Activated T-cell treated with anti-CD3 and anti-CD28 coated beads for 48 hours (primary cell): Measurements from ENCODE around the gene BAG1.
A peak's percentile ranks its signal among the peaks of the same experiment; 100 is the strongest.

ENCODE experiments used
- DNase-seq: peaks from one replicate; pipeline ENCODE4 v3.0.0-alpha.2; 2020; ENCODE audit warnings: low read depth

The BAG1 gene

GRCh38 chr9:33264473-33265177 lies at the start of gene BAG1, which contains the start of gene CHMP5:
Gene BAG1, minus strand, starts transcription at chr9:33264708.
Gene CHMP5, plus strand, starts transcription at chr9:33265049. Its CDS starts 30 bp downstream, at chr9:33265079.
- peak; percentile 99 for DNase-seq

DNA sequence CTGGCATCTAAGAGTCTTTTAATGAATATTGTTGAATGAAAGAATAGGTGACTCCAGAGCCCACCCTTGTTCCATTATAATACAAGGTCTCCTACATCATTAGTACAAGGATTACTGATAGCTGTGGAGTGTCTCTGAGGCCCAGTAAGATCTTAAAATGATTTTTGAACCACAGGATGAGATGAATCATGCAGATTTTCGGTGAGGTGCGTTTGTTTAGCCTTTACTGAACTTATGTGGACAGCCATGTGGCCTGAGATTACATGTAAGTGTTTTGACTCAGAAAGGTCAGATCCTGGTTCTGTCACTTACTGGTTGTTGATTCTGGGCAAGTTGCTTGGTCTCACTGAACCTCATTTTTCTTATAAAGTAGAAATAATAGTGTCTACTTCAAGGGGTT lies 47.4 kb upstream of the BAG1 start:
- no peak for DNase-seq

DNA sequence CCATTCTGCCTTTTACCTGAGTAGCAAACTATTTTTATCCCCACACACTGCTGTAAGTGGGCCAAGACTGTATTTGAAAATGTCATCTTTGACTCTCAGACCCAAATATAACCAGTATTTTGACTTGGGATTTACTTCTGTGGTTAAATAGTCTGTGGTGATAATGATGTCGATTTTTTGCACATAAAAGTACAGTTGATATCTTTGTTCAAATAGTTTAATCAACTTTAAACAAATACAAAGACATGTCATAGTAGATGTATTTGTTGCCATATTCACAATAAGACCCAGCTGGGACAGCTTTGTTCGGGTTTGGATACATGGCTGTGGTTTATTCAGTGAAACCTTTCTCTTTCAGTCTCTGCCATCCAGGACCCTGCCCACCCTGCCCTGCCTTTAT lies 46.2 kb upstream of the BAG1 start:
- no peak for DNase-seq

GRCh38 chr9:33309903-33310302 lies 45.4 kb upstream of the BAG1 start:
- DNase-seq, result no peak

DNA sequence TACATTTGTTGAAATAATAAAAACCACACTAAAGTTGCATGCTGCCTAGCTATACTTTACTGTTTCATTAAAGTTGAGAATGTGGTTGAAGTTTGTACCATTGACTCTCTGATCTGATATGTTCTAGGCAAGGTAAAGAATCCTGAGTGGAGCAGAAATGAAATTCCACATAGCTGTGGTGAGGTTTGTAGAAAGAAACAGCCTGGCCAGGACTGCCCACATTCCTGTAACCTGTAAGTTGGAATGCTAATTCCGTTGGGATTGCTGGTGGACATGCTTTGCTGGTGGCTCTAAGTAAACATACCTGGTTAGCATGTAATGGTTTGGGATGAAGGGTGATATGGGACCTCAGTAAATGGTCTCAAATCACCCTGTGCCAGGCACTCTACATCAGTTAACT lies 42.6 kb upstream of the BAG1 start:
- no peak for DNase-seq

DNA sequence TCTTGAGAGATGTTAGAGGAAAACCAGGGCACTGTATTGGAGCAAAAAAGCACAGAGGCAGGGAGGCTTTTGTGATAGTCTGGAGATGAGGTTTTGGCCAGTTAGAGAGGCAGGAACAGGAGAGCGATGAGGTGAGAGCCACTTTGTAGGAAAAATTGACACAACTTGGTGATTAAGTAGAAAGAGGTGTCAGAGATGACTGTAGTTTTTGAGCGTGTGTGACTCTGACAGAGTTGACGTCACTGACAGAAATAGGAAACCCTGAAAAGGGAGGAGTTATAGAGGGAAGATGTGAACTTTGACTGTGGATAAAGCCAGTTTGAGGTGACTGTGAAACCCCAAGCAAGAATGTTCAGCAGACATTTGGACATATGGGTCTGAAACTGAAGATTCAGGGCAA lies 41.5 kb upstream of the BAG1 start:
- DNase-seq, result no peak

DNA sequence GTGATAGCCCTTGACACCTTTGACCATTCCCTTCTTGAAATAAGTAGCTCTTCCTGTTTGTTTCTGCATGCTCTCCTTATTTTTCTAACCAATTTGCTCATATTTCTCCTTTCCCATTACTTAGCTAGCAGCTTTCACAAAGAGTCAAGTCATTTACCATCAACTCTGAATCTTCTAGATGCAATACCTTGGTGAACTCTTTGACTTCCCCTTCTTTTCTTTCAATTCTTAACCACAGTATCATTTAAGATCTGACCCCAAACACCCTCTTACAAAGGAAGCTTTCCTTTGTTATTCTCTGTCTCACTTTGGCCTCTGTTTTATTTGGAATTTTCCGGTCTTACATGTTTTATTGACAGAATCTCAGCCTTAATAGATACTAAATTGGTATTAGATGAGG lies 39.9 kb upstream of the BAG1 start:
- no peak for DNase-seq

- no peak for DNase-seq
These were observed 36.0 kb upstream of the BAG1 start for GRCh38 chr9:33300546-33300945.

DNA sequence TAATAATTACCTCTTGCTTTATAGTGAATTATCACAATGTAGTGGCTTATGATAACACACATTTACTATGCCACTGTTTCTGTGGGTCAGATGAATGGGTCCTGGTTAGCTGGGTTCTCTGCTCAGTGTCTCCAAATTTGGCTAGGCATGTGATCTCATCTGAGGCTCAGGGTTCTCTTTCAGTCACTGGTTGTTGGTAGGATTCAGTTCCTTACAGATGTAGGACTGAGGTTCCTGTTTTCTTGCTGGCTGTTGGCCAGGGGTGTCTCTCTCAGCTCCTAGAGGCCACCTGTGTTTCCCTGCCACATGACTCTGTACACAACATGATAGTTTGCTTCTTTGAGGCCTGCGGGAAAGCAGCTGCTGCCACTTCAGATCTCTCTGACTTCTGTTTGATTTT lies 32.9 kb upstream of the BAG1 start:
- no peak for DNase-seq

DNA sequence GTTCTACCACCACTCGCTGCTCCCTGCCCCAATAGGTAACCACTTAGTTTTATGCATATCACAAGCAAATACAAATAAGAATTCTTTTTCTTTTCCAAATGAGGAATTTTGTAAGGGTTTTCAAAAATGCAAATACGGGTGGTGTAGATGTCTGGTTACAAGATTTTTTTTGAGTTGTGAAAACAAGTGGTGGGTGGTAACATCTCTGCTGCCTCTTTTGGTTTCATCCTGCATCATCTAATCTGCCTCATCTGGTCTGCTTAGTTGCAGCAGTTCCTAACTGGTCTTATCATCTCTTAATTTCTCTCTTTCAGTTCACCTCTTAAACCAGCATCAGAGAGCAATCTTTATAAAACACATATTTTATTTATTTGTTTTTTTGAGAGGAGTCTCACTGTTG lies 31.1 kb upstream of the BAG1 start:
- no peak for DNase-seq

- DNase-seq, result no peak
These were observed 30.3 kb upstream of the BAG1 start for GRCh38 chr9:33294670-33295432.

GRCh38 chr9:33293782-33294181 lies 29.3 kb upstream of the BAG1 start:
- no peak for DNase-seq

- no peak for DNase-seq
These were observed 27.4 kb upstream of the BAG1 start for GRCh38 chr9:33291901-33292300.

- DNase-seq, result no peak
These were observed 26.5 kb upstream of the BAG1 start for GRCh38 chr9:33291031-33291397.

- DNase-seq, result peak; percentile 96
These were observed 25.9 kb upstream of the BAG1 start, which contains the start of gene NFX1 for GRCh38 chr9:33290247-33291030. Gene NFX1, plus strand, starts transcription at chr9:33290516. Its CDS starts 57 bp downstream, at chr9:33290573.

GRCh38 chr9:33289936-33290246 lies 25.4 kb upstream of the BAG1 start:
- DNase-seq, result no peak

GRCh38 chr9:33289496-33289895 lies 25.0 kb upstream of the BAG1 start:
- DNase-seq, result no peak

DNA sequence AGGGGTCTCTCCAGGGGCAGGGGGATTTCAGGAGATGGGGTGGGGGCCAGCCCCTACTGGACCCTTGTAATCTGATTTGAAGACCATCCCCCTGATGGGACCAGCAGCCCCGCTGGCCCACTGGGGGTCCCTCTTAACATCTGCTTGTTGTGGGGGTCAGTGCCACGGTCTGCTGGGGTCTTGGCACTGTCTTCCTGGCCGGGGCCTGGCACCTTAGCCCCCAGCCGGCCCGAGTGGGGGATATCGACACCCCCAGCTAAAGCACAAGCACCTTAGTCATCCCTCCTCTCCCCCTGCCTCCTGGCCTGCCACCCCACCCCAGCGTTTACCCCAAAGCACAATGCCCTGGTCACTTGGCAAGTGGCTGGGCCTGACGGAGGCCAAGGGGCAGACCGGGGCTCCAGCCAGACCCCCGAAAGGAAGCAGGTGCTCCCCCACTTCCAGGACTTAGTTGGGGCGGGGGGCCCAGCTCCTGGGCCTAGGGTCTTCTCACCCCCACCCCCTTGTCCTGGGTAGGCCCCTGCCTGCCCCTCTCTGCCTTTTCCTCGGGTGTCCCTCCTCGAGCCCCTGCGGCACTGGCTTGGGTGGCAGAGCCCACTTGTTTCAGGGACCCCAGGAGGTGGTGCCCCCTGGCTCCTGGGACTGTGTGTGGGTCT lies 24.4 kb upstream of the BAG1 start:
- DNase-seq, result no peak

- DNase-seq, result no peak
These were observed 23.7 kb upstream of the BAG1 start for GRCh38 chr9:33288235-33288634.

DNA sequence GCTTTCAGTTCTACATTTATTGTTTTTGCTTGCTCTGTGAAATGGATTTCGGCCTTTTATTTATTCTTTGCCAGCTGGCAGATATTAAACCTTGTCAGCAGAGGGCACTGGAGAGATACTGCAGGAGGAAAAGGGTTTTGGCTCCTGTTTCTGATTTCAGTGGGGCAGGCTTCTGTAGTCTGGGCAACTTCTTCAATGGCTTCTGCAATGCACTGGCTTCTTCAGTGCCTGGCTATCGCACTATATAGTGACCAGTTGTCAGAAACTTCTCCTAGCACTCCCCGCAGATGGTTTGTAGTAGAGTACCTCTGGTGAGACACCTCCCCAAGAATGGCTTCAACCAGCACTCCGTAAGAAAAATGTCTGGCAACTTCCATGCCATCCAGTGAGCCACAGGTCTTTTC lies 22.6 kb upstream of the BAG1 start:
- no peak for DNase-seq

GRCh38 chr9:33285502-33285901 lies 21.0 kb upstream of the BAG1 start:
- no peak for DNase-seq

- no peak for DNase-seq
These were observed 13.0 kb upstream of the BAG1 start for GRCh38 chr9:33277484-33277883.

DNA sequence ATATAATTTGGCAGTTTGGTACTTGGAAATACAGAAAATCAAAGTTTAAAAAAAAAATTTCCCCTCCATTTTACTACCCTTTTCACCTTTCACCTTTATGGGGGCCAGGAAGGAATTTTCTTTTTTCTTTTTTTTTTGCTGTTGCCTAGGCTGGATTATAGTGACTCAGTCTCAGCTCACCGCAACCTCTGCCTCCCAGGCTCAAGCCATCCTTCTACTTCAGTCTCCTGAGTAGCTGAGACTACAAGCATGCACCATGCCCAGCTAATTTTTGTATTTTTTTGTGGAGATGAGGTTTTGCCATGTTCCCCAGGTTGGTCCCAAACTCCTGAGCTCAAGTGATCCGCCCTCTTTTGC lies 9.4 kb upstream of the BAG1 start:
- no peak for DNase-seq
